ENCODE measurements around the gene AGK. TPM values are rescaled to one million over a fixed set of nuclear protein-coding genes. Genes with fewer than 3 reads are reported as not detected.

The AGK gene
- total RNA-seq, 1 donor from 2014 or later, result 20.7 TPM

DNA sequence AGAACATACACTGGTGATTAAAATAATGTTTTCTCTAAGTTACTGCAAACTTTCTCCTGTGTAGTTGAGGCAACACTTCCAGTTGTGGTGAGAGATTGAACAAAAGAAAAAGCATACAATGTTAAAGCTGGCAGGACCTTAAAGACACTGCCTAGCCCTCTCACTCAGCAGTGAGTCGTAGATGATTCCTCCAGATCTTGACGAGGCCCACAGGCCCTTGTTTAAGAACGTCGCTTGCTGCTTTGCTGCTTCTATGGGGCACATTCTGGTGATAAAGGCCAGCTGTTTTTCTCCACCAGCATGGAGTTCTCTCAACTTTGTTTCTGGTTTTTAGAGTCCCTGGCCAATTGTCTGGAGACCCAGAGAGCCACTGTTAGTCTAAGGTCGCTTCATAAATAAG, 153.5 kb downstream of the AGK start:
- no peak for DNase-seq (ENCODE audit: low spot score)

Other genes with a start within 250 kb of the AGK start
- gene DENND11, start 150.8 kb downstream of the AGK start, total RNA-seq, result 23.0 TPM
- not detected for gene WEE2, start 156.9 kb downstream of the AGK start, total RNA-seq
- gene SSBP1, start 186.9 kb downstream of the AGK start, total RNA-seq, result 67.9 TPM
- gene TAS2R3, start 212.7 kb downstream of the AGK start, total RNA-seq, result 1.5 TPM
- 1.0 TPM for gene TAS2R4, start 225.3 kb downstream of the AGK start, total RNA-seq
- 1.2 TPM for gene TAS2R5, start 238.8 kb downstream of the AGK start, total RNA-seq

Measured in mucosa of gallbladder (tissue), 1 donor.